IPS-NIHi7 (cell line): Measurements from ENCODE around the gene DPAGT1.
A peak's percentile ranks its signal among the peaks of the same experiment; 100 is the strongest.
"Not testable (repeated sequence)": the region's sequence is repeated elsewhere in the genome, so short reads cannot be mapped to it uniquely, and the experiment has no call there.

Source experiments
- DNase-seq: peaks from one replicate; pipeline ENCODE4 v3.0.0; 2012; ENCODE audit warnings: mixed read lengths; ENCODE audit errors: extremely low spot score

The DPAGT1 gene

GRCh38 chr11:119115484-119116234 lies 14.0 kb upstream of the DPAGT1 start:
- DNase-seq = no peak

- DNase-seq = no peak
These were observed 12.7 kb upstream of the DPAGT1 start for GRCh38 chr11:119114351-119114750.

GRCh38 chr11:119113716-119114115 lies 12.1 kb upstream of the DPAGT1 start:
- no peak for DNase-seq

- DNase-seq = no peak
These were observed 10.8 kb upstream of the DPAGT1 start for GRCh38 chr11:119112314-119113020.

- no peak for DNase-seq
These were observed 9.8 kb upstream of the DPAGT1 start for GRCh38 chr11:119111361-119111925.

GRCh38 chr11:119110439-119110838 lies 8.8 kb upstream of the DPAGT1 start:
- no peak for DNase-seq

- no peak for DNase-seq
These were observed 8.2 kb upstream of the DPAGT1 start for GRCh38 chr11:119109843-119110242.

- DNase-seq = no peak
These were observed 7.2 kb upstream of the DPAGT1 start for GRCh38 chr11:119108857-119109221.

- DNase-seq = peak; percentile 32
These were observed 6.6 kb upstream of the DPAGT1 start for GRCh38 chr11:119108146-119108856.

- peak; percentile 19 for DNase-seq
These were observed 6.0 kb upstream of the DPAGT1 start for GRCh38 chr11:119107538-119108145.

- peak; percentile 93 for DNase-seq
These were observed 5.2 kb upstream of the DPAGT1 start, which contains the start of gene C2CD2L for GRCh38 chr11:119106564-119107537. Gene C2CD2L, plus strand, starts transcription at chr11:119107344. Its CDS starts 398 bp downstream, at chr11:119107742.

GRCh38 chr11:119103793-119104192 lies 2.1 kb upstream of the DPAGT1 start:
- no peak for DNase-seq

- DNase-seq = not testable (repeated sequence)
These were observed 1.6 kb upstream of the DPAGT1 start for GRCh38 chr11:119103161-119103664.

- DNase-seq = peak; percentile 51
These were observed 477 bp downstream of the DPAGT1 start for GRCh38 chr11:119100994-119101758.

GRCh38 chr11:119100246-119100970 lies 1.2 kb downstream of the DPAGT1 start:
- DNase-seq = peak; percentile 26

- no peak for DNase-seq
These were observed 1.9 kb downstream of the DPAGT1 start for GRCh38 chr11:119099711-119100110.

- DNase-seq = peak; percentile 99
These were observed 6.4 kb downstream of the DPAGT1 start for GRCh38 chr11:119095066-119095880.

- peak; percentile 33 for DNase-seq
These were observed 6.9 kb downstream of the DPAGT1 start for GRCh38 chr11:119094816-119095065.
